ENCODE measurements around the gene ITGAV.

ITGAV gene

GRCh38 chr2:186614373-186614772 lies 24.5 kb downstream of the ITGAV start:
- no peak for DNase-seq

GRCh38 chr2:186617148-186617547 lies 27.3 kb downstream of the ITGAV start:
- DNase-seq: no peak

GRCh38 chr2:186617771-186618170 lies 27.9 kb downstream of the ITGAV start:
- DNase-seq: no peak

- no peak for DNase-seq
These were observed 28.8 kb downstream of the ITGAV start for GRCh38 chr2:186618696-186619095.

- DNase-seq: no peak
These were observed 33.2 kb downstream of the ITGAV start for GRCh38 chr2:186623084-186623483.

GRCh38 chr2:186624276-186624675 lies 34.4 kb downstream of the ITGAV start:
- no peak for DNase-seq

- DNase-seq: no peak
These were observed 39.6 kb downstream of the ITGAV start for GRCh38 chr2:186629250-186629996.

GRCh38 chr2:186632417-186632816 lies 42.6 kb downstream of the ITGAV start:
- no peak for DNase-seq

- peak in 1 of 2 experiments; percentile 35 for DNase-seq
These were observed 44.8 kb downstream of the ITGAV start for GRCh38 chr2:186634701-186635100.

GRCh38 chr2:186636800-186637496 lies 47.1 kb downstream of the ITGAV start:
- peak; percentile 5 to 52 for DNase-seq

GRCh38 chr2:186637497-186637800 lies 47.6 kb downstream of the ITGAV start:
- DNase-seq: no peak

- no peak for DNase-seq
These were observed 50.1 kb downstream of the ITGAV start for GRCh38 chr2:186639939-186640338.

- no peak for DNase-seq
These were observed 51.4 kb downstream of the ITGAV start for GRCh38 chr2:186641132-186641806.

- peak; percentile 4 to 54 for DNase-seq
These were observed 52.0 kb downstream of the ITGAV start for GRCh38 chr2:186641807-186642321.

GRCh38 chr2:186644791-186645190 lies 54.9 kb downstream of the ITGAV start:
- no peak for DNase-seq

GRCh38 chr2:186645999-186646398 lies 56.1 kb downstream of the ITGAV start:
- no peak for DNase-seq

- DNase-seq: no peak
These were observed 58.3 kb downstream of the ITGAV start for GRCh38 chr2:186648130-186648529.

GRCh38 chr2:186653511-186653910 lies 63.7 kb downstream of the ITGAV start:
- no peak for DNase-seq

- DNase-seq: no peak
These were observed 69.5 kb downstream of the ITGAV start for GRCh38 chr2:186659383-186659782.

- no peak for DNase-seq
These were observed 74.7 kb downstream of the ITGAV start for GRCh38 chr2:186664385-186665043.

GRCh38 chr2:186669146-186669545 lies 79.3 kb downstream of the ITGAV start:
- DNase-seq: no peak

- DNase-seq: no peak
These were observed 81.0 kb downstream of the ITGAV start for GRCh38 chr2:186670831-186671230.

GRCh38 chr2:186675380-186675779 lies 85.5 kb downstream of the ITGAV start:
- DNase-seq: no peak

Data from NCI-H524 (cell line).